Muscle of leg (tissue), 11 donors: Measurements from ENCODE around the gene PLA2G4B. TPM values are rescaled to one million over a fixed set of nuclear protein-coding genes. Genes with fewer than 3 reads are reported as not detected.

ENCODE experiments used
- DNase-seq: peaks from one replicate; pipeline ENCODE4 v3.0.0; 2013
- H3K27ac ChIP-seq: one replicate; pipeline ENCODE4 v1.5.1; 2013; ENCODE audit warnings: mild to moderate bottlenecking, low read length, control low read depth
- H3K27me3 ChIP-seq: one replicate; pipeline ENCODE4 v1.6.1; 2013; ENCODE audit warnings: low read length; ENCODE audit not compliant: control insufficient read depth, insufficient read depth
- H3K36me3 ChIP-seq: one replicate; pipeline ENCODE4 v1.6.1; 2013; ENCODE audit warnings: low read length; ENCODE audit not compliant: control insufficient read depth, insufficient read depth
- H3K4me1 ChIP-seq: one replicate; pipeline ENCODE4 v1.6.1; 2013; ENCODE audit warnings: low read length; ENCODE audit not compliant: control insufficient read depth, insufficient read depth
- H3K4me3 ChIP-seq: one replicate; pipeline ENCODE4 v1.5.1; 2013; ENCODE audit warnings: low read length, control low read depth
- H3K9me3 ChIP-seq: replicated peaks from 2 replicates; pipeline ENCODE4 v1.6.1; 2013; ENCODE audit warnings: low read depth, low read length; ENCODE audit not compliant: control insufficient read depth
- WGBS: methylation state at CpG from one replicate; pipeline ENCODE4 v1.1.5; 2013; ENCODE audit warnings: missing lambda C conversion rate; ENCODE audit not compliant: insufficient coverage; 5-methylcytosine and 5-hydroxymethylcytosine counted together
- polyA plus RNA-seq, 8 donors: library from polyadenylated mRNA; unstranded; fragments of 120-200 nt; gene quantifications; one replicate each; pipeline versions ENCODE4 v1.2.1 to v1.2.3, GENCODE V29; 2013; ENCODE audit warnings: inconsistent platforms in 1 of 8, low replicate concordance in 1 of 8; ENCODE audit not compliant: insufficient read length in 8 of 8, insufficient read depth in 1 of 8
- total RNA-seq: library from RNA; stranded (reverse); fragments of 120-200 nt; gene quantifications from one replicate; pipeline ENCODE4 v1.2.4, GENCODE V29; 2013

Gene PLA2G4B
- total and polyA plus RNA-seq, 9 donors: 3.4 to 11.7 (median 7.2) TPM

DNA sequence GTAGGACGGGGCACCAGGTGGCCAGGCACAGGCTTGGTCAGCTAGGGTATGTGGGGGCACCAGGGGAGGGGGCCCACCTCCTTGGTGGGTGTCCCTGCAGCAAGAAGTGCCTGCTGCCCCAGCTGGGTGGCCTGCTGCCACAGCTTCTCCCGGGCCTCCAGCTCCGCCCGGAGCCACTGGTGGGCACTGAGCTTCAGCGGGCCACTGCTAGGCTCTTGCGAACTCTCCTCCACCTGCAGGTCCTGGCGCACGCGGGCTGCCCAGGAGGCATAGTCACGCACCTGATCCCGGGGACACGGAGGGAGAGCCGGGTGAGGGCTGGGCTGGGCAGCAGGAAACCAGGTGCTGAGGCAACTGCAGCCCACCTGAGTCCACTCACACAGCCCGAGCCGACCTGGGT lies 29.7 kb downstream of the PLA2G4B start:
- Histone ChIP-seq H3K4me3 (no peak overlapping the region), H3K36me3 (peaks cover 6% of the 10 kb centered on the region), H3K4me1 (peaks cover 12% of the 10 kb centered on the region), H3K9me3 (no peaks in the 10 kb centered on the region), H3K27ac (no peak overlapping the region), H3K27me3 (no peaks in the 10 kb centered on the region)
- no peak for DNase-seq
- WGBS: 88% methylated on average over 14 of the region's 15 CpGs

GRCh38 chr15:41869770-41870688 lies 31.4 kb downstream of the PLA2G4B start:
- no peak overlapping the region for H3K4me3 ChIP-seq
- H3K9me3 ChIP-seq: no peaks in the 10 kb centered on the region
- H3K27ac ChIP-seq: no peak overlapping the region
- H3K36me3 ChIP-seq: peaks cover 3% of the 10 kb centered on the region
- no peak for DNase-seq
- H3K27me3 ChIP-seq: no peaks in the 10 kb centered on the region
- peaks cover 12% of the 10 kb centered on the region for H3K4me1 ChIP-seq
- 74% methylated on average over 38 of the region's 42 CpGs for WGBS

- Histone ChIP-seq H3K4me1 (peaks cover 12% of the 10 kb centered on the region), H3K27ac (no peak overlapping the region), H3K36me3 (peaks cover 3% of the 10 kb centered on the region), H3K27me3 (no peaks in the 10 kb centered on the region), H3K9me3 (no peaks in the 10 kb centered on the region), H3K4me3 (no peak overlapping the region)
- 69% methylated on average over 9 of the region's 9 CpGs for WGBS
- DNase-seq: no peak
Measured at GRCh38 chr15:41870689-41871081, 32.0 kb downstream of the PLA2G4B start.

GRCh38 chr15:41871175-41871905 lies 32.7 kb downstream of the PLA2G4B start:
- Histone ChIP-seq H3K36me3 (peaks cover 3% of the 10 kb centered on the region), H3K9me3 (no peaks in the 10 kb centered on the region), H3K4me3 (no peak overlapping the region), H3K27ac (no peak overlapping the region), H3K4me1 (peaks cover 6% of the 10 kb centered on the region), H3K27me3 (no peaks in the 10 kb centered on the region)
- DNase-seq: no peak
- 87% methylated on average over 19 of the region's 19 CpGs for WGBS

GRCh38 chr15:41872166-41872747 lies 33.6 kb downstream of the PLA2G4B start:
- no peak for DNase-seq
- Histone ChIP-seq H3K9me3 (no peaks in the 10 kb centered on the region), H3K27ac (no peak overlapping the region), H3K4me3 (no peak overlapping the region), H3K27me3 (no peaks in the 10 kb centered on the region), H3K36me3 (peaks cover 3% of the 10 kb centered on the region), H3K4me1 (peaks cover 8% of the 10 kb centered on the region)
- 89% methylated on average over 7 of the region's 9 CpGs for WGBS

DNA sequence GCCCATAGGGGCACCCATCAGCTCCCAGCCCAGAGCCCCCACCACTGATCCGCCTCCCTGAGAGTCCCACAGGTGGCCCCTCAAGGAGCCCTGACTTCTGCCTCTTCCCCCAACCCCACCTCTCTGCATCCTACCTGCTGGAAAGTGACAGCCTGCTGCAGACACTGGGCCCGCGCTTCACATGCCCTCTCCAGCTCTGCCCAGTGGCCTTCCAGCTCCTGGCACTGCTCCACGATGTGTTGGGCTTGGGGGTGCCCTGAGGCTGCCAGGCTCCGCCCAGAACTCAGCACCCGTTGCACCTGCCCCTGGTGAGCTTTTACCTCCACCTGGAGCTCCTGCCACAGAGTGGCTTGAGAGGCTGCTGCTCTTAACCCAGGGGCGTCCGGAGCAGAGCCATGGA lies 35.1 kb downstream of the PLA2G4B start:
- 89% methylated on average over 6 of the region's 8 CpGs for WGBS
- H3K36me3 ChIP-seq: peaks cover 3% of the 10 kb centered on the region
- H3K4me3 ChIP-seq: no peak overlapping the region
- no peak for DNase-seq
- no peaks in the 10 kb centered on the region for H3K9me3 ChIP-seq
- peaks cover 20% of the 10 kb centered on the region for H3K4me1 ChIP-seq
- H3K27ac ChIP-seq: no peak overlapping the region
- no peaks in the 10 kb centered on the region for H3K27me3 ChIP-seq

DNA sequence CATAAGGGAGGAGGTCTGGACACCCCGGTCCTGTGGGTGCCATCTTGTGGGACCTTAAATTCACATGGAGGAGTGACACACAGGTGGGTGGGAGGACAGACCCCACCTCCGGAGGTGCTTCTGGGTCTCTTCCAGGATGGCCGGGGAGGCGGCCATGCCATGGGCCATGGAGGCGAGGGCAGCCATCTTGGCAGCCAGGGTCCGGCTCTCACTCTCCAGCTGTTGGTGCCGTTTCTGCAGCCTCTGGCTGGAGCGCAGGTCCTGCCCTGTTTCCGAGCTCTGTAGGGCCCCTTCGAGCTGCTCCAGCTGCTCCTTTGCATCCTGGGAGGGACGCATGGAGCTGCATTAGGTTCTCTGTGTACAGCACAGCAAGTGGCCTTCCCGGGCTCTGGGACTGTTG lies 36.1 kb downstream of the PLA2G4B start:
- DNase-seq: no peak
- H3K27me3 ChIP-seq: no peaks in the 10 kb centered on the region
- 81% methylated on average over 11 of the region's 12 CpGs for WGBS

GRCh38 chr15:41876007-41876406 lies 37.4 kb downstream of the PLA2G4B start:
- Histone ChIP-seq H3K9me3 (no peaks in the 10 kb centered on the region), H3K4me3 (no peak overlapping the region), H3K27ac (no peak overlapping the region), H3K36me3 (peaks cover 3% of the 10 kb centered on the region), H3K27me3 (peaks cover 7% of the 10 kb centered on the region), H3K4me1 (peaks cover 17% of the 10 kb centered on the region)
- 83% methylated on average over 11 of the region's 13 CpGs for WGBS
- DNase-seq: no peak

More for the DNA sequence above, 36.1 kb downstream of the PLA2G4B start:
- peaks cover 19% of the 10 kb centered on the region for H3K4me1 ChIP-seq
- H3K4me3 ChIP-seq: no peak overlapping the region
- H3K27ac ChIP-seq: no peak overlapping the region
- H3K9me3 ChIP-seq: no peaks in the 10 kb centered on the region
- H3K36me3 ChIP-seq: peaks cover 3% of the 10 kb centered on the region

DNA sequence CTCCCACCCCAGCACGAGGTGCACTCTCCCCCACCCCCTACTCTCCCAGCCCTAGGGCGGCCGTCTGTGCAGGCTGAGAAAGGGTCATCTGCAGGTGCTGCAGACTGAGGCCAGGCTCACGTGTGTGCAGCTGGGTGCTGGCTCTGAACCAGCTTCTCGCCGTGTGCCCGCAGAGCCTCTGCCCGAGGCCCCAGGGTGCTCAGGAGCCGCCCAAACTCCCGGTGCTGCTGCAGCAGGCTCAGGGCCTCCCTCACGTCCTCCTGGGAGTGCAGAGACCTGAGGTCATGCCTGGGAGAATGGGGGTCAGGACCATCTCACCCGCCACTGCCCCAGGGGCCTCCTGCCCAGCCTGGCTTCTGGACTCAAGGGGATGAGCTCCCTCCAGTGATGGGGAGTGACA lies 38.0 kb downstream of the PLA2G4B start:
- Histone ChIP-seq H3K27me3 (peaks cover 14% of the 10 kb centered on the region), H3K27ac (no peak overlapping the region), H3K4me1 (peaks cover 19% of the 10 kb centered on the region), H3K36me3 (no peaks in the 10 kb centered on the region), H3K9me3 (no peaks in the 10 kb centered on the region), H3K4me3 (no peak overlapping the region)
- WGBS: 46% methylated on average over 11 of the region's 12 CpGs
- no peak for DNase-seq
